ENCODE results near the gene KLHL4.

- TF ChIP-seq CTCF (IDR thresholded peaks at IDR 0.05 in 8 of 11, conservative IDR thresholded peaks at IDR 0.05 in 3 of 11) (no peak), POLR2A (IDR thresholded peaks at IDR 0.05) (no peak)
Measured at GRCh38 chrX:87634361-87634760, 116.8 kb downstream of the KLHL4 start.
